GM19324 (cell line): Measurements from ENCODE around the gene KCTD15.

Experiments
- ATAC-seq: cut with Tn5 transposase; IDR thresholded peaks from one replicate; pipeline ENCODE4 v1.9.1; 2021; ENCODE audit warnings: mild to moderate bottlenecking, moderate library complexity; ENCODE audit not compliant: unreplicated experiment, low FRiP score

Gene KCTD15, protein sequence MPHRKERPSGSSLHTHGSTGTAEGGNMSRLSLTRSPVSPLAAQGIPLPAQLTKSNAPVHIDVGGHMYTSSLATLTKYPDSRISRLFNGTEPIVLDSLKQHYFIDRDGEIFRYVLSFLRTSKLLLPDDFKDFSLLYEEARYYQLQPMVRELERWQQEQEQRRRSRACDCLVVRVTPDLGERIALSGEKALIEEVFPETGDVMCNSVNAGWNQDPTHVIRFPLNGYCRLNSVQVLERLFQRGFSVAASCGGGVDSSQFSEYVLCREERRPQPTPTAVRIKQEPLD

GRCh38 chr19:33796164-33796875, at the start of gene KCTD15:
Gene KCTD15 (plus strand): TSS chr19:33796870. CDS start chr19:33800455, 3,585 bp downstream.
- no peak for ATAC-seq

DNA sequence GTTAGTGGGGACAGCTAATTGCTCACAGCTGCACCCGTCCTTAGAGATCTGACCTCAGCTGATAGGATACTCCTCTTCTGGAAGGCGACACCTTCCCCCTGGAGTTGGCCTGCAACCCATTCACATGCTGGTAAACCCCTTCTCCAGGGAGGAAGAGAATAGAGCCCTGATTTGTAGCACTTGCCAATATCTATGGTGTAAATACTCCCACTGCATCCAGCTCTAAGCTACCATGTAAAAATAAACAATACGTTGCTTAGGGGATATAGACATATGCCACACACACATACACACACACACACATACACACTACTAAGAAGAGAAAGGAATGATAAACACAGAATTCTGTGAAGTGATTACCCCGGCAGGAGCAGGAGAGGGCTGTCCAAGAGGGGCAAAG, 49.4 kb upstream of the KCTD15 start:
- ATAC-seq = no peak

GRCh38 chr19:33748231-33748630, 48.4 kb upstream of the KCTD15 start:
- no peak for ATAC-seq

GRCh38 chr19:33749016-33749415, 47.7 kb upstream of the KCTD15 start:
- ATAC-seq = no peak

GRCh38 chr19:33749619-33750175, 47.0 kb upstream of the KCTD15 start:
- ATAC-seq = no peak

GRCh38 chr19:33750587-33751435, 45.9 kb upstream of the KCTD15 start:
- ATAC-seq = no peak

DNA sequence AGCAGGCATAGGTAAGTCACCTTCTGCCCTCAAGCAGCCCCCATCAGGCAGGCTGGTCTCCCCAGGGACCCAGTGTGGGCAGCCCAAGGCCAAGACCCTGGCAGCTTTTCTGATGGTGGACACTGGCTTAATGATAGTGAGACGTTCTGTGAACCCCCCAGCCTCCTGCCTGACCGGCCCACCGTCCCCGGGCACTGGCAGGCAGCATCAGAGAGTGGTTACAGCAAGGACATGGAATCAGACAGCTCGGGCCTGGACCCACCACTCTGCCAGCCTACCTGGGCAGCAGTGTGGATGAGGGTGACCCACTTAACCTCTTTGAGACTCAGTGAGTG, 45.3 kb upstream of the KCTD15 start:
- ATAC-seq = no peak

GRCh38 chr19:33752018-33752800, 44.5 kb upstream of the KCTD15 start:
- ATAC-seq = no peak

- ATAC-seq = no peak
Observed at GRCh38 chr19:33752945-33753344, 43.7 kb upstream of the KCTD15 start.

DNA sequence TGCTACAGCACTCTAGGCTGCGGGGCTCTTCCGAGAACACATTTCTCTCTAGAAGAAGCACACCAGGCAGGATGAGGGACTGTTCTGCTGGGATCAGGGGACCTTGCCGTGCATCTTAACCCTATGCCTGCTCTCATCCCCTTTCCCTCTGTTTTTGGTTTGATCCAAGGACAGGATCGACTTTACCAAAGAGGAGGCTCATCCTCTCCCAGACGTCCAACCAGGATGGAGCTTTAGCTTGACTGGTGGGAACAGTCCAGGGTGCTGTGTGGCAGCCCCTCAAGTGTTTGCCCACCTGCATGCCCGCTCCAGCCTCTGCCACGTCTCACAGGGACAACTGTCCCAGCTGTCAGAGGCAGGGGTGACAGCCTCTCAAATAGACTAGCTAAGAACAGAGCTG, 42.3 kb upstream of the KCTD15 start:
- ATAC-seq = no peak

DNA sequence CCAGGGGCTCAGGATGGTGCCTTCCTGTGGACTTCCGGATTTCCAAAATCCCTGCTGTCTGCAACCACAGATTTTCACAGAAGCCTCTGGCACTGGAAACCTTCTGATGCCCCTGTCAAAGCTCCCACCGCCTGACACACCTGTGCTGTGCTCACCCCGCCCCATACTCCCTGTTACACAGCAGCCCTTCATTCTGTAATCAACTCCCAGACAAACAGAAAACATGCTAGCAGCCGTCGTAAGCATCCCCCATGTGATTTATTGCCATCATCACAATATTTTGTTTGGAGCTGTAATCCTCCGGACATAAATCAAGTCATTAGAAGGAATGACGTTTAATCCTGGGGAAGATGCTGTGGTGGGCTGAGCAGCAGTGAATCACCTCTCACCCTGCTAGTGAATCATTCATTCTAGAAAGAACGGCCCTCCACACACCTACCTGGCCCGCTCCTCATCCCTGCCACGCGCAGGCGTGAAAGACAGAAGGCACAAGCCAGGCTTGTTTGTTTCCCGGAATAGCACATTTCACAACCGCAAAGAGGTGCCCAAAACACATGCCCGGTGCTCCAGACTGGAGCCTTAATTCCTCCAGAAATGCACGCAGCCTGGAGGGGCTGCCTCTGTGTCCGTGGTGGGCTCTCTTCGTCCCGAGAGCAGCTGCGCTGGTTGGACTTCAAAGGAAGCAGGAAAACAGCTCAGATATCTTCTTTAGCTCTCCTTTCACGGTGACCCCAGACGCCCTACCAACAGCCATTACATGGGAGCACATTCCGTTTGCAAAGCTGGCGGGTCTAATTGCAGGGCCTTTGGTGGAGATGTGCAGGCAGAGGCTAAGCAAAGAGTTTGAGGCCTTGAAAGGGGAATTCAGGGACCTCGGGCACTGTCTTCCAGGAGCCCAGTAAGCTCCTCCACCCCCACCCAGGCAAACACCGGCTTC, 41.3 kb upstream of the KCTD15 start:
- no peak for ATAC-seq

DNA sequence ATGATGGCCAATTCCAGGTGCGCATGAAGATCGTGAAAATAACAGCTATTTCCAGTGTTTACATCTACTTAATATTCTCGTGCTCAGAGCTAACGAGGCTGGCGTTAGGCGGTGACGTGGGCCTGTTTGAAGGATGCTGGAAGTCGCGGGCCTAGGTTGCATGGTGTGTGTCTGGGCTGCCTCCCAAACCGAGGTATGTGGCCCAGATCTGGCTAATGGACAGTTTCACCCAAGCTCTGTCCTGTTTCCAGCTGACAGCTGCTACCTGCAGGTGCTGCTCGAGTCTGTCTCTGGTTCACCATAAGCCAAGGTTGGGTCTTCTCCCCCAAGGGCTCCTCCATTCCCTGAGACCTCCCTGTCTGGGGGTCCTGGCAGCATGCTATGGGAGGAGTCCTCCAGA, 40.5 kb upstream of the KCTD15 start:
- no peak for ATAC-seq

DNA sequence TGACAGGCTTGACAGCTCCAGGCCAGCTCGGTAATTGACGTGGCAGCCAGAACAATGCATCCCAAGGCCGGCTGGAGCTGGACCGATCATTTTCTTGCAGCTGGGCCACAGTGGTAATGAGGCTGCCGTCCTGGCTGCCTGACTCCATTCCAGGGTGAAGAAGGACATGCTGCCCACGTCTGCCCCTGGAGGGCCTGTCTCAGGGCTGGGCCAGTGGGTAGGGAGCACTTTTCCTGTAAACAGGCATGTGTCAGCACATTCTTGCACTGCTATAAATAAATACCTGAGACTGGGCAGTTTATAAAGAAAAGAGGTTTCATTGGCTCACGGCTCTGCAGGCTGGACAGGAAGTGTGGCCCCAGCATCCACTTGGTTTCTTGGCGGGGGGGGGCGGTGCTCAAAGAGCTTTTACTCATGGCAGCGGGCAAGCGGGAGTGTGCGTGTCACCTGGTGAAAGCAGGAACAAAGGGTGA, 38.1 kb upstream of the KCTD15 start:
- no peak for ATAC-seq

- no peak for ATAC-seq
Observed at GRCh38 chr19:33759356-33759755, 37.3 kb upstream of the KCTD15 start.

GRCh38 chr19:33763633-33764371, 32.9 kb upstream of the KCTD15 start:
- ATAC-seq = no peak

DNA sequence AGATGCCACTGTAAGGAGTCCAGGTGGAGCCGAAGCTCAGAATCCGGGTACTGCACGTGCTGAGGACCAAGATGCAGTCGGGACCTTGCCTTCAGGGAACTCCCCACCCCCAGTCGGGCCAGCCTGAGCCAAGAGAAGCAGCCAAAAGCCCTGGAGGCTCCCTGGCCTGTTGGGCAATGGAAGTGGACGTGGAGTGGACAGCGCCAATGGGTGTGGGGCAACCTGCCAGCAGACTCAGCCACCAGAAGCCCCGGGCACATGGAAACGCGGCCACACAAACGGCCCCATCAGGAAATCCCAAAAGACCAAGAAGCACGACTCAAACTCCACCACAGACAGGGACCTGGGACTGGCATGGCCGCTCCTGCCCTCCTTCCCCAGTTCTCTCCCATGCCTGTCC, 30.0 kb upstream of the KCTD15 start:
- ATAC-seq = no peak

- ATAC-seq = no peak
Observed at GRCh38 chr19:33767898-33768413, 28.7 kb upstream of the KCTD15 start.

DNA sequence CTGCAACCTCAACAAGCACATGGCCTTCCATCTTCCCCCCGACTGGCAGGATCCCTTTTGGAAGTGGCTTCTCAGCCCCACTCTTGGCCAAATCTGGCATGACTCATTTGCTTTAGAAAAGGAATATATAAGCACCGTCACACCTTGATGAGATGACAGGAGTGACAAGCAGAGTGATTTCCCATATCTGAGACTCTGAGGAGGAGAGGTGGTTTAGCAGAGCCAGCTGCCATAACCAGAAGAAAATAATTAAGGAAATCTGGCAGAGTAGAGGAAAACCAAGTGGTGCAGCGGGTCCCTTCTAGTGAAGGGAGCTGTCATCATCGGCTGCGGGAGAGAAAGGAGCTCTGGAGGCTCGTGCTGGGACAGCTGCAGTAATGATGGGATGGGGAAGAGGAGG, 27.5 kb upstream of the KCTD15 start:
- no peak for ATAC-seq
